GM10266 (cell line): ENCODE results near the gene EMP1.

Experiments
- DNase-seq: peaks from one replicate; pipeline ENCODE4 v3.0.0; 2012; ENCODE audit errors: extremely low spot score
- CTCF ChIP-seq: IDR thresholded peaks from 2 replicates; pipeline ENCODE4 v1.5.1; 2012; ENCODE audit warnings: mild to moderate bottlenecking, low read depth; ENCODE audit not compliant: control insufficient read depth, insufficient read depth; ENCODE audit errors: missing control alignments

The EMP1 gene

DNA sequence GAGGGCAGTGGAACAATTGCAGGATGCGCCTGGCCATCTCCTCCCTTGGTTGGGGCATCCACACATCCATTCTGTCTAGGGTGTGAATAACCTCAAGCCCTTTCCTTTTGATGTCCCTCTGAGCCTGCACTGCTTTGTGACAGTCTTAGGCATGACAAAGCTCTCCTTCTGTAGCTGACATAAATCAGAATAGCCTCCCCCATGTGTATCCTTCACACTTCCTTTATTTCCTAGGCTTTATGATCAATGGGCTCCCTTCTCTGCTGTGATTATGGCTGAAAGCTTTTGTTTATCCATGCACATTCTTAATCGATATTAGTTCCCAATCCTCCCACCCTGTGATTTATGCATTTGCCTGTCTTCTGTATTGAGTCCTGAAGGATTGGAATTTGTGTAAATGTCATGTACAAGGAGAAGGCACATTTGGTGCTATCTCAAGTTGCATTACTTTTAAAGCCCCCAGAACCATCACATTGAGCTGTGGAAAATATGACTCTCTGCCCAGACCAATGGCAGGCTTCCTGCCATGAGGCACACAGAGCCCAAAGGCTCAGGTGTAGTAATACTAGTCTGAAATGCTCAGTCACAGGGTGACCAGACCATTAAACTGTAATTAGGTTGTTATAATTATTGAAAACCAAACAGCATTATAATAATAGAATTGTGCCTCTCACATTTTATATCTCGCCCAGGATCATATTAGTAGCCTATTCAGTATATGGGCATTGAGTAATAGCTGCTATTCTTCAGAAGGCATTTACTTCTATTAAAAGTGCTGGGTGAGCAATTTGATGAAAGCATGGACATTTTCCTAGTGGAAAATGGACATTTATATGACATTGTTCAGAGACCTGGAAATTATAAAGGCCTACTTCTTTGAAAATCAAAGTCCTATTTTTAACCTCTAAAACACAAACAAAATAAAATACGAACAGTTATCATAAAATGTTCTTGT is 14.0 kb downstream of the EMP1 start:
- no peak for TF ChIP-seq CTCF
- no peak for DNase-seq

- no peak for DNase-seq
- TF ChIP-seq CTCF = no peak
Observed at GRCh38 chr12:13211191-13211858, 14.8 kb downstream of the EMP1 start.

DNA sequence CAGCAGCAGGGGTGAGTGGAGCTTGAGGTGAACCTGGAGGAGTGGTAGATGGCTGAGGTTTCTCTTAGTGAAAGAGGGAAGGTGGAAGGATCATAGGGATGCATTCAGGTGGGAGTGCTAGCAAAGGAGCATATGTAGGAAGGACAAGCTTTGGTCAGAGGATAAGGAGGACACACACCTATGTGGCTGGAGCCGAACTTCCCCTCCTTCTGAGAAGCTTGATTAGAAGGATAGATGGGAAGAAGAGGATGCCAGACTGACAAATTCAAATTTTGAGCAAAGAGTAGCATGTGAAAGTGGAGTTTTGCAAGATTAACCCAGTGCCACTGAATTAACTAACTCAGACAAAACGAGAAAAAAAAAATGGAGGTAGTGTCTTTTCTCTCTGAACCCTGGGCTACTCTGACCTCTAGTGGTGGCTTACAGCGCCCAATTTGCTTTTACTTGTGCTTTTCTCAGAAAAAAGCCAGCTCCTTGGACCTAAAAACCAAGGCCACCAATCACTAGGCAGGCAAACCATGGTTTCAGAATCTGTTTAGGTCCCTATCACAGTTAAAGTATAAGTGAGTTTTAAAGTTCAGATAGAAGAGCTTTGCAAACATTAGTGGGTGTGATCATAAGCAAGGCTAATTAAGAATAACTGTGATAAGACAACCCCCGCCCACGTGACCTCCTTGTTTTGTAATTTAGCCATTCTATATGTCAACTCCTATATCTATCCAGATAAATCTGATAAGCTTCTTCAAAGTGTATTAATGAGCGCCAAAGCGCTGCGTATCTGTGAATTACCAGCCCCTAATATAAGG is 15.5 kb downstream of the EMP1 start:
- DNase-seq = peak; percentile 50
- peak; percentile 68 for TF ChIP-seq CTCF

DNA sequence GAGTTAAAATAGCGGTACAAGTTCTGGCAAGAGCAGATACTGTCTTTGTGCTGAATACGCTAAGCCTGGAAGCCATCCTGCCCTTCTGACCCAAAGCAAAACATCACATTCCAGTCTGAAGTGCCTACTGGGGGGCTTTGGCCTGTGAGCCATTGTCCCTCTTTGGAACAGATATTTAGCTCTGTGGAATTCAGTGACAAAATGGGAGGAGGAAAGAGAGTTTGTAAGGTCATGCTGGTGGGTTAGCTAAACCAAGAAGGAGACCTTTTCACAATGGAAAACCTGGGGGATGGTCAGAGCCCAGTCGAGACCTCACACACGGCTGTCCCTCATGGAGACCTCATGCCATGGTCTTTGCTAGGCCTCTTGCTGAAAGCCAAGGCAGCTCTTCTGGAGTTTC is 18.5 kb downstream of the EMP1 start:
- no peak for DNase-seq
- TF ChIP-seq CTCF = no peak

- no peak for DNase-seq
- no peak for TF ChIP-seq CTCF
Observed at GRCh38 chr12:13218641-13219040, 22.1 kb downstream of the EMP1 start.

DNA sequence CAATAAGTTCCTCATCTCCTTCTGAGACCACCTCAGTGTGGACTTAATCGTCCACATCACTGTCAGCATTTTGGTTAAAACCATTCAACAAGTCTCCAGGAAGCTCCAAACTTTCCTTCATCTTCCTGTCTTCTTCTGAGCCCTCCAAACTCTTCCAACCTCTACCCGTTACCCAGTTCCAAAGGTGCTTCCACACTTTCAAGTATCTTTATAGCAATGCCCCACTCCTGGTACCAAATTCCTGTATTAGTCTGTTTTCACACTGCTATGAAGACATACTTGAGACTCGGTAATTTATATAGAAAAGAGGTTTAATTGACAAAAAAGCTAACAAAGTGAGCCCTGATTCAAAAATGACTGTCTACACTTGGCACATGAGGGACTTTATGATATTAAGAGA is 22.8 kb downstream of the EMP1 start:
- TF ChIP-seq CTCF = no peak
- DNase-seq = no peak

DNA sequence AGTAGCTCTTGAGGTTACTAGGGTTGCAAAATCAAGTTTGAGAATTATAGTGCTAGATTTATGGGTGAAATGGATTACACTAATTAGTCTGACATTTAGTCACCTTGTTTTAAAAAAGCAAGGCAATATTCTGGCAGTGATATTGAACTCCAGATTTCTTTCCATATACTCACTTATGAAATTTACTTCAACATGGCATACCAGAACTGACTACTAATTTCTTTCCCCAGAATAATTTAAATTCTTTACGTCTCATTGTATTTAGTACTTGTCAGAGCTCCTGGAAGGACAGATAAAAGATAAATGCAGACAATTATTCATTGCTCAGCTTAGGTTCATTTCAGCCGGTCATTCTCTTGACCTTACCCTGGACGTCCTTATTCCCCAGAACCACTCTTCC is 24.3 kb downstream of the EMP1 start:
- no peak for DNase-seq
- TF ChIP-seq CTCF = no peak
